ENCODE data around the gene GABBR2. TPM values are rescaled to one million over a fixed set of nuclear protein-coding genes. Genes with fewer than 3 reads are reported as not detected.
A peak's percentile ranks its signal among the peaks of the same experiment; 100 is the strongest.

Gene GABBR2
- total and polyA plus RNA-seq, 2 of the 8 experiments (the other 6 are each of a cell fraction or from before 2014, with no cell fraction given): 0.50 to 1.2 TPM

GRCh38 chr9:98600631-98601030 lies 108.1 kb downstream of the GABBR2 start:
- Histone ChIP-seq H3K18ac (ENCODE audit: extremely low read depth, low read length) (no peak overlapping the region), H2BK5ac (ENCODE audit: low read depth, low read length) (no peak overlapping the region), H2BK12ac (ENCODE audit: low read depth, low read length) (0 out of 2 replicates have a peak overlapping the region, but pooled peaks have one; percentile 9), H3K9me3 (ENCODE audit: insufficient read depth in 2 of 2, low read depth in 1 of 2, low read length in 1 of 2) (no peaks in the 10 kb centered on the region), H3K56ac (replicated peaks; ENCODE audit: insufficient read length, low read depth, low read length) (no peak overlapping the region), H3K36me3 (ENCODE audit: control insufficient read depth in 2 of 4, insufficient read depth in 4 of 4, low read length in 3 of 4) (no peaks in the 10 kb centered on the region), H3K27me3 (replicated peaks in 1 of 4; ENCODE audit: control insufficient read depth in 3 of 4, extremely low read depth in 1 of 4, insufficient read depth in 3 of 4, low read length in 3 of 4) (no peaks in the 10 kb centered on the region), H3K4me2 (ENCODE audit: insufficient read depth in 1 of 2, low read depth in 2 of 2, low read length in 2 of 2) (no peak overlapping the region), H3K23me2 (ENCODE audit: low read depth, low read length) (no peaks in the 10 kb centered on the region), H3K4ac (replicated peaks; ENCODE audit: insufficient read length, low read depth, low read length) (no peak overlapping the region), H3K27ac (ENCODE audit: low read depth, low read length) (no peak overlapping the region), H4K20me1 (replicated peaks in 1 of 2; ENCODE audit: control insufficient read depth in 1 of 2, insufficient read depth in 2 of 2, low read length in 2 of 2) (no peaks in the 10 kb centered on the region), H3K23ac (ENCODE audit: insufficient read length) (no peak overlapping the region), H4K91ac (replicated peaks; ENCODE audit: insufficient read length, low read length) (no peak overlapping the region), H4K8ac (ENCODE audit: extremely low read depth, insufficient read depth, low read length) (no peak overlapping the region; the same call in 1 of the 2 replicates), H3K79me2 (ENCODE audit: control insufficient read depth in 1 of 2, insufficient read depth in 2 of 2, low read length in 2 of 2) (no peaks in the 10 kb centered on the region), H3K9ac (replicated peaks in 1 of 4; ENCODE audit: extremely low read depth in 1 of 4, low read depth in 3 of 4, low read length in 3 of 4) (no peak overlapping the region), H2BK15ac (ENCODE audit: low read length) (no peak overlapping the region), H4K5ac (ENCODE audit: insufficient read length, low read depth, low read length) (no peak overlapping the region), H2AK5ac (ENCODE audit: low read depth, low read length) (no peak overlapping the region), H3K14ac (ENCODE audit: insufficient read length) (no peak overlapping the region), H3K4me3 (ENCODE audit: extremely low read depth in 1 of 4, insufficient read depth in 2 of 4, low read depth in 3 of 4, low read length in 4 of 4) (no peak overlapping the region), H3K4me1 (replicated peaks in 1 of 4; ENCODE audit: control insufficient read depth in 3 of 4, insufficient read depth in 4 of 4, low read length in 3 of 4) (peaks cover 0 to 3% (median 0%) of the 10 kb centered on the region in 4 experiments; a peak in 2 of 7 replicates), H2BK120ac (replicated peaks; ENCODE audit: low read depth, low read length) (no peak overlapping the region), H2BK20ac (ENCODE audit: low read length) (no peak overlapping the region), H2AFZ (ENCODE audit: low read length) (no peak overlapping the region), H3K79me1 (ENCODE audit: low read depth, low read length) (no peaks in the 10 kb centered on the region)
- POLR2A ChIA-PET (ENCODE audit: partially characterized antibody): no interaction called here
- DNase-seq (ENCODE audit: low read depth in 1 of 2, low spot score in 2 of 2) (no peak), FAIRE-seq (no peak)
- TF ChIP-seq SAP30 (IDR thresholded peaks at IDR 0.05; ENCODE audit: insufficient read depth, insufficient replicate concordance, low read length) (no peak), SIN3A (conservative IDR thresholded peaks at IDR 0.05 in 1 of 2, IDR thresholded peaks at IDR 0.05 in 1 of 2; ENCODE audit: low read depth in 1 of 2, low read length in 2 of 2) (no peak), RFX5 (IDR thresholded peaks at IDR 0.05; ENCODE audit: borderline replicate concordance, low read depth, low read length) (no peak), SRF (IDR thresholded peaks at IDR 0.05; ENCODE audit: low read depth, low read length) (no peak), CEBPB (IDR thresholded peaks at IDR 0.05; ENCODE audit: low read depth, low read length) (no peak), HDAC2 (IDR thresholded peaks at IDR 0.05; ENCODE audit: borderline replicate concordance in 1 of 2, low read depth in 2 of 2, low read length in 2 of 2) (no peak), RAD21 (IDR thresholded peaks at IDR 0.05 in 1 of 2, conservative IDR thresholded peaks at IDR 0.05 in 1 of 2; ENCODE audit: low read depth in 2 of 2, low read length in 2 of 2) (no peak)
- 77% methylated on average over 12 of the region's 12 CpGs; no CpG with 5 or more reads in 1 of the 2 experiments for WGBS, 2 experiments (ENCODE audit: extremely low coverage in 1 of 2, insufficient coverage in 1 of 2, insufficient read length in 1 of 2, insufficient replicate concordance in 2 of 2, low coverage in 1 of 2, low lambda C conversion rate in 2 of 2, missing lambda C conversion rate in 1 of 2)
- CTCF ChIA-PET (ENCODE audit: partially characterized antibody): interaction anchor here (0.6 to 1.9 kb wide), 7 partner anchors 8 to 382 kb away, joined by 3 to 4 read pairs (median 3); no protein-coding TSS in a partner anchor

Data from H1 (cell line).